Caki2 (cell line): ENCODE data around the gene NGRN. TPM values are rescaled to one million over a fixed set of nuclear protein-coding genes. Genes with fewer than 3 reads are reported as not detected.
"Not testable (repeated sequence)": the region's sequence is repeated elsewhere in the genome, so short reads cannot be mapped to it uniquely, and the experiment has no call there.

ENCODE experiments used
- DNase-seq: peaks from one replicate; pipeline ENCODE4 v3.0.0-alpha.2; 2015; ENCODE audit warnings: low read depth
- in situ Hi-C: cut with HindIII; loops from 2 replicates; pipeline ENCODE4 v1.10.0; 2016; ENCODE audit warnings: low sequenced_read_pairs, low pct_unique_long_range_greater_than_20kb, mixed read lengths
- total RNA-seq: library from RNA; depleted of rRNA; stranded (reverse); fragments of >200 nt; shearing (Covaris generic); gene quantifications from 2 replicates; pipeline ENCODE4 v1.2.3, GENCODE V29; 2014; ENCODE audit warnings: low replicate concordance; rRNA removed

NGRN gene
- total RNA-seq, 1 experiment from 2014 or later: 149 TPM

DNA sequence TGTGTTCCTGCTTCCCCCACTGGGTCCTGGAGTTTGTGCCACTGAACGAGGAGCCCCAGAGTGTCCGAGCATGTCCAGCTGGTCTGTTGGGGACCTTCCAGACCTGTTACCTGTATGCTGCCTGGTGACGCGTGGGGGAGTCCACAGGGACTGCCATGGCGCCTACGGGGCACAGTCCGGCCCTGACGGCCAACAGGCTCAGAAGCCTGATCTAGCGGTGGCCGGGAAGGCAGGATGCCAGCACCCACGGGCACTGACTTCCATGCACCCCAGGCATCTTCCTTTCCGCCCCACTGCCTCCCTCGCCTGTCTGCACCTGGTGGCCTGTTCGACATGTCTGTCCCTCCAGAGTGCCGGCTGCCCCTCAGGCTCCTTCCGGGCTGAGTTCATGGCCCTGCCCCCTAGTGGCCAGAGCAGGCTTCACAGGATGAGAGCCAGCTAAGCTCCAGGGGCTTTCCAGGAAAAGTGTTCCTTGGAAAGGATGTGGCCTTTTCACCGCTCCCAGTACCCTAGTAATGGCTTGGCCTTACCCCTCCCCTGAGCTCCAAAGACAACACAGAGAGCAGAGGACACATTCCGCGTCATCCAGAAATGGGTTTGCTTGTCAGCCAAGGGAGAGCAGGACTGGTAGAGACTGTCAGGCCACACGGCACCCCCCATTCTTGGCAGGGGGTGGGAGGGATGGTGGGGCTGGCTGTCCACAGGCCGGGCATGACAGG lies 35.7 kb downstream of the NGRN start:
- DNase-seq: peak; percentile 69
- in situ Hi-C loops: no loop called here

DNA sequence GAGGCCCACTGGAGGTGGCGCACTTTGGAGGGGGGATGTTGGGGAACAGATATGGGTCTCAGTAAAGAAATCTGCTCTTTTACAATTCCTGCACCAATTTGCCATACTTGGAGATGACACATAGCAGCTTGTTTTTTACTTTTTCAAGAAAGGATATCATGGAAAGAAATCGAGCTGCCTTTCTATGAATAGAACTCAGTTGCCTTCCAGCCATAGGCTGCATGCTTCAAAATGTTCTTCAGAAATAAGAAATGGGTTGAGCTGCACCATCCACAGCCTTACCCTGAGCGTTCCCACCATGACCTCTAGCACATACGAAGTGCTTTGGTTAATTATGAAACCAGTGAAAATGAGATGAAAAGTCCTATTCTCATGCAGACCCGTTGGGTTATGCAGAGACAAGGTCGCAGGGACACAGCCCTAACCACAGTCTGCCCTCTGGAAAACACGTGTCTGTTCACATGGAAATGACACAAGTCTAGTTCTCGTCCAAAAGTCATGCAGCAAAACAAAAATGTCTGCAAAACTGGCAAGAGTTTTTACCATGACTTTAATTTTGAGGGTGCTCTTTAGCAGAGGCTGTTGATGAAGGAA lies 36.3 kb downstream of the NGRN start:
- no peak for DNase-seq
- in situ Hi-C loops: no loop called here

DNA sequence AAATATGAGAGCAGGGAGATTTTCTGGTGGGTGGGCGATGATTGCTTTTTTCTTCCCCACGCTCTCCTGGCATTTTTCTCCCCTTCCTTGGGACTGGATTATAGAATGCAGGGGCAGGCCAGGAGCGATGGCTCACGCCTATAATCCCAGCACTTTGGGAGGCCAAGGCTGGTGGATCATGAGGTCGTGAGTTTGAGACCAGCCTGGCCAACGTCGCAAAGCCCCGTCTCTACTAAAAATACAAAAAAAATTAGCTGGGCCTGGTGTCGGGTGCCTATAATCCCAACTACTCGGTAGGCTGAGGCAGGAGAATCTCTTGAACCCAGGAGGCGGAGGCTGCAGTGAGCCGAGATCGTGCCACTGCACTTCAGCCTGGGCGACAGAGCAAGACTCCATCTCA lies 39.9 kb downstream of the NGRN start:
- DNase-seq, in situ Hi-C loops: not testable (repeated sequence)

DNA sequence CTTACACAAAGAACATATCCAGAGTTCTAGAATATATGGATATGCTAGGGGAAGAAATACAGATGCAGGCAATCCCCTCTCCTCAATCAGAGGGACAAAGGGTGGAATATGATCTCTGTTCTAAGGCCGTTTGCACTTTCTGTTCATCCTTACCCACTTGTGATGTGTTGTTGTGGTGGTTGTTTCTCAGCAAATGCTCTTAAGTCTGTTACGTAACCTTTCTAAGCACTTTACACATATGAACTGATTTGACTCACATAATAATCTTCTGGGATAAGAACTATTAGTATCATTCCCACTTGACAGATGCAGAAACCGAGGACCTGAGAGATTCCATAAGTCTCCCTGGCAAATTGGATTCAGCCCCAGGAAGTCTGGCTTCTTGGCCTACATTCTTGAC lies 40.5 kb downstream of the NGRN start:
- in situ Hi-C loops: no loop called here

DNA sequence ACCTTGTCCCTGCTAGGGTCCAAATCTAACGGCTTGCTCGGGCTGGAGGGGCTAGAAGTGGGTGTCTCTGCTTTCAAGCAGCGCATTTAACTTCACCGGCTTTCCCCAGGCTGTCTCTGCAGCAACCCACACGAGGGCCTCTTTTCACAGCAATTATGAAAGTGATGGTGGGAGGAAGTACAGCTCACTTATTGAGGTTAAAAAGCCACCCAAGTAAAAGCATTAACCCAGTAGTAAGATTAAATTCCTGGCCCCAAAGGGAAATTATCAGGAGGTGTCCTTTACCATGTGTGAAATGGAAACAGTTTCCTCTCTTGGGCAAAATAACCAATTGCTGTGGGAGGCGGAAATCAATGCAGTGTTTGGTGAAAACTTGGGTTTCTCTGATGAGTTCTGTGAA lies 41.1 kb downstream of the NGRN start:
- in situ Hi-C loops: no loop called here
- no peak for DNase-seq

More for the DNA sequence above, 40.5 kb downstream of the NGRN start:
- DNase-seq: no peak

DNA sequence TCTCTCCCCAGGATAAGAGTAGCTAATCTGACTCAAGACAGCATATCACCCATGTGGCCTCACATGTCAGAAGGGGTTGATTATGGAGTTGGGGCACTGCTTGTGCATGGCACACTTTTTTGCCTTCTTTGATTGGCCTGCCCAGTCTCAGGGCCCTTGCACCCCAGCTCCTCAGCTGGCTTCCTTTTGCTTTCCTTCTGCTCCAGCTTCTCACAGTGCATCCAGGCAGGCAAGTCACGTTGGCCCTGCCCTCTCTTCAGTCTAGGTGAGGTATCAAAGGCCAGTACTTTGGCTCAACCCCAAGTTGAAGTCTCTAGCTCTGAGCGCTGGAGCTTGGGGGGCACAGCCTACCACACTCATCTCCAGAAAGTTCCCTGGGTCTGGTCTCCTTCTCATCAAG lies 42.2 kb downstream of the NGRN start:
- in situ Hi-C loops: no loop called here
- no peak for DNase-seq

DNA sequence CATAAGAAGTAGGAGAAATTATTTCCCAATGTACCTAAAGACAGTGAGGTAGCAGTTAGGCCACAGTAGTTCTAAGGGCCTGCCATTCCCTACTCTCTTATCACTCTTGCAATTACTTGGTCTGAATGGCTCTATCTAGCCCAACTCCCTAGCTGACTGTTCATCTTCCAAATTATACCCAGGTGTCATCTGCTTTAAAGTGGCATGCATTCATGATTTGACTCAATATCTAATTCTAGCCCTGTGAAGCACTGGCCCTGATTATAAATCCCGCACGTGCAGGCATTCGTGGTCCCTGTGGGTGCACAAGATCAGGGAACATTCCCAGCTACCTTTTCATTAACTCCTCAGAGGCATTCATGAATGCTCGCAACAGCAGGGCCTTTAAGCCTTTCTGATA lies 43.5 kb downstream of the NGRN start:
- in situ Hi-C loops: no loop called here
- no peak for DNase-seq

DNA sequence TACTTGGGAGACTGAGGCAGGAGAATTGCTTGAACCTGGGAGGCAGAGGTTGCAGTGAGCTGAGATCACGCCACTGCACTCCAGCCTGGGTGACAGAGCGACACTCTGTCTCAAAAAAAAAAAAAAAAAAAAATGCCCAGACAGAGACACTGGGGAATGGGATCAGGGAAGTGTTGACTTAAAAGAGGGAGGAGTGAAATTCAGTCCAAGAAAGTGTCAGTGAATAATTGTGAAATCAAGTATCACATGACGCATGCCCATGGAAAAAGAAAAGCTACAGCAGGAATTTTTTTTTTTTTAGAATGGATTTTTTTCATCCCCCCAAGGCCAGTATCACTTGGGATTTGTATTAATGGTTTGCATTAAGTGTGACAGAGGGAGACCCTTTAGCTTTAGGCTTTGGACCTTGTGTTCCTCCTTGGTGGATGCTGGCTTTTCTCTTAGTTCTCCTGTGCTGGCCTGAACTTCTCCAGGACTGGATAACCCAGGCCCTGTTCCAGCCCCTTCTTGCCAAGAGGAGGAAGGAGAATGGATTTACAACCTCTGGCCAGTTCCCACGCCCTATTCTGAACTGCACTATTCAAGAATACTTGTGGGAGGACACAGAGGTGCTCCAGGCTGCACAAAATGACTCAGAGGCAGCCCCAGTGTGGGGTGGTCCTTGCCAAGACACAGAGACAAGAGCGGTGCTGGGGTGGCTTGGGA lies 50.0 kb downstream of the NGRN start:
- in situ Hi-C loops: no loop called here
- peak; percentile 18 for DNase-seq

DNA sequence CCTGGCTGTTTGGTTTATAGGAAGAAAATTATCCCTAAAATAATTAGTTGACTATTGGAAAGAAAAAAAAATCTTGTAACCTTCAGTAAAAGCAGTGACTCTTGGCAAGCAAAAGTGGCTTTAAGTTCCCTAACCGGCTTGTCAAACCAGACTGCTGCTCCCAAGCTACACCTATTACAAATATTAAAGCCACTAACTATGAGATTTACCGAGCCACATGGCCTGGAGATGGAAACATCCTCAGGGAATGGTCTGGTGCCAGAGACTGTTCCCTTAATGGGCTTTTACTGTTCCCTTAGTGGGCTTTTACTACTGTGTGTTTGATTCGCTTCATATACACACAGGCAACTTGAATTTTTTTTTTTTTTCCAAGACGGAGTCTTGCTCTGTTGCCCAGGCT lies 50.7 kb downstream of the NGRN start:
- in situ Hi-C loops: no loop called here
- DNase-seq: no peak

DNA sequence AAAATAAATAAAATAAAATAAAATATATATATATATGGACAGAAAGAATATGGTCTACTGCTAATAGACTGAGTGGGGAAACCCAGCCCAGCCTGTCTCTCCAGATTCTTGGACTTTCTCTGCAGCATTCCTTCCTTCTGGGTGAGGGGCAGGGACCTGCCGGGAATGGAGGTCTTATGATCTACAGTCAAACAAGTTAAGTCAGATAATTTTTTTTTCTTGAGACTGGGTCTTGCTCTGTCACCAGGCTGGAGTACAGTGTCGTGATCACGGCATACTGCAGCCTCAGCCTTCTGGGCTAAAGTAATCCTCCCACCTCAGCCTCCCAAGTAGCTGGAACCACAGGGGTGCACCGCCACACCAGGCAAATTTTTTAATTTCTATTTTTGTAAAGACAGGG lies 53.1 kb downstream of the NGRN start:
- DNase-seq: no peak
- in situ Hi-C loops: no loop called here

DNA sequence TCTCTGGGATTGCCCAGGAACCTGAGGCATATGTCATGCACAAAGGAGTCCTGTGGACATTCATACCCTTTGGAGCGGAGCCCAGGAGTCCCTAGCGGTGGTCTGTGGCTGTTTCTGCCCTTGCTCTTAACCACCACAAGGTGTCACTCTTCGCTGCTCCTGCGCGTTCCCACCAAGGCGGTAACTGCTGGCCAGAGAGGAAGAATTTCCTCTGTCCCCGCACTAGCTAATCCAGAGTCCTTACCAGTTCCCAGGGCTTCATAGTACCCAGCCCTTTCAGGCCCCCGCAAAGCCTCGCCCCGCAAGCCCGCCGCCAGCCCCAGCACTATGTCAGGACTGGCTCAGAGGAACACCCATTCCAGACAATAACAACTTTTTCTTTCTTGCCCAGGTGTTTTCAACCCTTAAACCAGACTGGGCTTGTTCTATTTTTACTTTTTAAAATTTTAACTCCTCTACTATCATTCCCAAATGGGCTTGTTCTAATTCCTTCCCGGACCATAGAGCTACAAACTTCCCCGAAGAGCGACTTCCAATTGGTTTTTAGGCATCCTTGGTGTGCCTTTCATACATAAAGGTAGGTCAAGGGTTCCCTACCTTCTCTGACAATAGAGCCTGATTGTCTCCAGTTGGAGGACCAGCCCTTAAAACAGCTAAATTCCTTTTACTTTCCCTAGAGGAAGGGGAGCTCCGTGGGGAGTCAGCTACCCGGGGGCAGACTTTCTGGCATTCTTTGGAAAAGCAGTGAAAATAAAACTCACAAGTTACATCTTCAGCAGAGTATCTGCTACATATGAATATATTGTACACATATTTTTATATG lies 54.8 kb downstream of the NGRN start:
- peak; percentile 78 for DNase-seq
- in situ Hi-C loops: no loop called here

DNA sequence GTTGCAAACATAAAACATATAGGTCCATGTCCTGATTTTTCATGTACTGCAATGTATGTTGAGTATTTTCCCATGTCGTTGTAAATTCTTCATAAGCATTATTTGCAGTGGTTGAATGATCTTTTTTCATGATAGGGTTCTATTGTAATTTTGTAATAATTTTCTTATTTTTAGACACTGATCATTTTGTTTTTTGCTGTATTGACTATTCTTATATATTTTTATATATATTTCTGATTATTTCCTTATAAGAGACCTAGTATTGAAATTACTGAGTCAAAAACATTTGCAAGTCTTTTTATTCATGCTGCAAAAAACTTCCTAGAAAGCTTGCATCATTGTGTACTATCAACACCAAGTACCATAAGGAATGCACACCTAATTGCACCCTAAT lies 55.4 kb downstream of the NGRN start:
- DNase-seq: no peak
- in situ Hi-C loops: no loop called here

Other genes with a start within 250 kb of the NGRN start
- gene IDH2, start 163.2 kb upstream of the NGRN start, total RNA-seq: 73.8 and 74.2 TPM in 2 replicates
- gene SEMA4B, start 64.3 kb upstream of the NGRN start, total RNA-seq: 37.6 and 39.9 TPM in 2 replicates
- 310 and 334 TPM in 2 replicates for gene CIB1, start 31.7 kb upstream of the NGRN start, total RNA-seq
- gene GDPGP1, start 31.5 kb upstream of the NGRN start, total RNA-seq: 3.0 and 13.2 TPM in 2 replicates
- gene TTLL13, start 16.1 kb upstream of the NGRN start, total RNA-seq: 0.07 and 4.3 TPM in 2 replicates
- gene ZNF774, start 86.6 kb downstream of the NGRN start, total RNA-seq: 0.17 and 3.7 TPM in 2 replicates
- 53.4 and 65.2 TPM in 2 replicates for gene IQGAP1, start 122.6 kb downstream of the NGRN start, total RNA-seq